ENCODE data around the gene GCDH.
"Not testable (repeated sequence)": the region's sequence is repeated elsewhere in the genome, so short reads cannot be mapped to it uniquely, and the experiment has no call there.

The GCDH gene

DNA sequence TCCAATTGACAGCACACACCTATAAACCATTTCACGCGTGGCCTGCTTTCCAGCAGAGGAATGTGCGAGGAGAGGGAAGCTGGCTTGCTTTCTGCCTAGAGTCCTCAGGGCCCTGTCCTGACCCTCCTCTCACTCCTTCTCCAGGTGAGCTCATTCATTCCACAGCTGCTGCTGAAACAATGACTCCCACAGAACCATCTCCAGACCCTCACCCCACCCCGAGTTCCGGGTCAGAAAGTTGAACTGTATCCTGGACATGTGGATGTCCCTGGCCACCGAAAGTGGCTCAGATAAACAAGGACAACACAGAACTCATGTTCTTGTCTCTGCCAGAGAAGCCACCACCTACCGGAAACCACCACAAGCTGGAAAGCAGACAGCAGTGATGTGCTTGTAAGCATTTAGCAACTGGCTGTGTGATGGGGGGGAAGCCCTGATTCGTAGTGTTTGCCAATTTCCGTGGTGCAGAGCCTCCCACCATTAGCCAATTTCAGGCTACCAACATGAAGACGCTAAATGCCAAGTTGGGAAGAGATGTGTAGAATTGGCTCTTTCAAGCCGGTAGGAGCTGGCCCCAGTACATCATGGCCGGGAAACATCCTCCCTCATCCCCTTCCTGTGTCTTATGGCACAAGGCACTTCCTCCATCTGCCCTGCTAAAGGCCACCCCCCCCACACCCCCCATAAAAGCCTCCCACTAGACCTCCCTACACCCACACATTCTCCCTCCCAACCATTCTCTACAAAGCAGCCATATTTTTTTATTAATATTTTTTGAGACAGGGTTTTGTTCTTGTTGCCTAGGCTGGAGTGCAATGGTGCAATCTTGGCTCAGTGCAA, 23.1 kb downstream of the GCDH start:
- Mint-ChIP-seq H3K27ac (peak overlapping the region; percentile 96), H3K4me3 (peak overlapping the region; percentile 69), H3K36me3 (no peaks in the 10 kb centered on the region), H3K27me3 (no peaks in the 10 kb centered on the region), H3K9me3 (ENCODE audit: low read depth) (no peaks in the 10 kb centered on the region), H3K4me1 (ENCODE audit: low read depth) (peaks cover 28% of the 10 kb centered on the region)

- Mint-ChIP-seq H3K27ac (peak overlapping the region; percentile 66), H3K4me1 (ENCODE audit: low read depth) (peaks cover 34% of the 10 kb centered on the region)
- H3K36me3 Mint-ChIP-seq; H3K9me3 Mint-ChIP-seq (ENCODE audit: low read depth); H3K27me3 Mint-ChIP-seq; H3K4me3 Mint-ChIP-seq: not testable (repeated sequence)
These were observed 24.9 kb downstream of the GCDH start for GRCh38 chr19:12915860-12916259.

DNA sequence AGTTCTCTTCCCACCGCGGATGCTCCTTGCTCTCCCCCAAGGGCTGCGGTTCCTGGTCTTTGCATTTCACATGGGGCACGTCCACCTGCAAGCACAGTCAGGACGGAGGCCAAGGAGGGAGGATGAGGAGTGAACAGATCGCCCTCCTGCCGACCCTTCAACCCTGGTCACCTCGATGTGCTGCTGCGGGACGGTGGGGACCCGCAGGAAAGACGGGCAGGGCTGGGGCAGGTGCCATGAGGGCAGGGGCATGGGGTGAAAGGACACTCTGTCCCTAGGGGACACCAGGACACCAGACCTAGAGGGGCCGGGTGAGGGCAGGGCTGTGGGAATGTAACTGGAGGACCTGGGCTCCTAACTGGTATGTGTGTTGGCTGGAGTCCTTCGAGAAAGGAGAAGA, 27.3 kb downstream of the GCDH start:
- peaks cover 32% of the 10 kb centered on the region for H3K4me1 Mint-ChIP-seq (ENCODE audit: low read depth)
- peak overlapping the region; percentile 32 for H3K4me3 Mint-ChIP-seq
- H3K27me3 Mint-ChIP-seq: no peaks in the 10 kb centered on the region
- peaks cover 5% of the 10 kb centered on the region for H3K36me3 Mint-ChIP-seq
- H3K9me3 Mint-ChIP-seq (ENCODE audit: low read depth): no peaks in the 10 kb centered on the region
- H3K27ac Mint-ChIP-seq: no peak overlapping the region

GRCh38 chr19:12921047-12921446, 30.1 kb downstream of the GCDH start:
- H3K27ac Mint-ChIP-seq: no peak overlapping the region
- H3K9me3 Mint-ChIP-seq (ENCODE audit: low read depth): no peaks in the 10 kb centered on the region
- H3K36me3 Mint-ChIP-seq: peaks cover 5% of the 10 kb centered on the region
- H3K4me3 Mint-ChIP-seq: no peak overlapping the region
- no peaks in the 10 kb centered on the region for H3K27me3 Mint-ChIP-seq
- H3K4me1 Mint-ChIP-seq (ENCODE audit: low read depth): peaks cover 11% of the 10 kb centered on the region

- no peak overlapping the region for H3K4me3 Mint-ChIP-seq
- peaks cover 8% of the 10 kb centered on the region for H3K36me3 Mint-ChIP-seq
- peaks cover 9% of the 10 kb centered on the region for H3K4me1 Mint-ChIP-seq (ENCODE audit: low read depth)
- no peak overlapping the region for H3K27ac Mint-ChIP-seq
- H3K27me3 Mint-ChIP-seq: no peaks in the 10 kb centered on the region
- no peaks in the 10 kb centered on the region for H3K9me3 Mint-ChIP-seq (ENCODE audit: low read depth)
These were observed 32.0 kb downstream of the GCDH start for GRCh38 chr19:12922959-12923358.

GRCh38 chr19:12924621-12925310, 33.8 kb downstream of the GCDH start:
- Mint-ChIP-seq H3K27ac (no peak overlapping the region), H3K4me3 (no peak overlapping the region), H3K9me3 (ENCODE audit: low read depth) (no peaks in the 10 kb centered on the region), H3K36me3 (peaks cover 10% of the 10 kb centered on the region), H3K4me1 (ENCODE audit: low read depth) (peaks cover 3% of the 10 kb centered on the region), H3K27me3 (no peaks in the 10 kb centered on the region)

GRCh38 chr19:12930002-12930645, 39.2 kb downstream of the GCDH start:
- Mint-ChIP-seq H3K27me3 (no peaks in the 10 kb centered on the region), H3K9me3 (ENCODE audit: low read depth) (no peaks in the 10 kb centered on the region), H3K4me1 (ENCODE audit: low read depth) (peaks cover 22% of the 10 kb centered on the region), H3K4me3 (no peak overlapping the region), H3K36me3 (peaks cover 9% of the 10 kb centered on the region), H3K27ac (no peak overlapping the region)

GRCh38 chr19:12932392-12933286, 41.7 kb downstream of the GCDH start:
- Mint-ChIP-seq H3K27me3 (no peaks in the 10 kb centered on the region), H3K4me3 (peak overlapping the region; percentile 97), H3K4me1 (ENCODE audit: low read depth) (peaks cover 34% of the 10 kb centered on the region), H3K27ac (peak overlapping the region; percentile 93), H3K9me3 (ENCODE audit: low read depth) (no peaks in the 10 kb centered on the region), H3K36me3 (peaks cover 6% of the 10 kb centered on the region)

DNA sequence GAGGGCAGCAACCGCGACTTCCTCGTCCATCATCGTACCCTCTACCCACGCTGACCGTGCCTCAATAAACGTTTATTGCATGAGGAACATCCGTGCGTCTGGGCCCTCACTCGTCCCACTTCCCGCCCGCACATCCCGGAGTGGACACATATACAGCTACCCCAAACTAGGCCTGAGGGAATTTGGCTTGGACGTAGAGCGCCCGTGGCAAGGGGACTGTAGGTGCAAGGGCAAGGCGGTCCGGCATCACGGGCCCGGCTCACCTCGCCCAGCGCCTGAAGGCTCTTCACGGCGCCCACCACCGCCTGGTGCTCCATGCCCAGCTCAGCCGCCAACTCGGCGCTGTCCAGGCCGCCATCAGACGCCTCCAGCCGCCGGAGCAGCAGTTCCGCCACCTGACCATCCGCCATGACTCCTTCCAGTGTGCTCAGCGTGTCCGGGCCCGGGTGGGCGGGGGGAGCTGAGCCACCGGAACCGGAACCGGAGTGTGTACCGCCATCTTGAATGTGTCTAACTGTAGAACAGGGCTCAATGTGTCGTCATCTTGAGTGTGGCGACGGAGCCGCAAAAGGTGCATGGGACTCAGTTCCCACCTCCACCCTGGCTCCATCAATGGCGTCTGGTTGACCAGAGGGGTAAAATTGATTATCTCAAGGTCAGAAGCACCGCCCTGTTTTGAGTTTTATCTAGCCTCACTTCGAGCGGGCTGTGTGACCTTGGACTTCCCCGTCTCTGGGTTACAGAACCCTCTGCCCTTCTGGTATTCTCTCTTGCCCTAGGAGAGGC, 42.5 kb downstream of the GCDH start, which contains the start of gene FARSA:
Gene FARSA (minus strand): TSS at position 425 of the 786 bp plus-strand sequence. CDS start 15 bp downstream, at position 410.
- H3K36me3 Mint-ChIP-seq: peaks cover 6% of the 10 kb centered on the region
- no peaks in the 10 kb centered on the region for H3K27me3 Mint-ChIP-seq
- no peaks in the 10 kb centered on the region for H3K9me3 Mint-ChIP-seq (ENCODE audit: low read depth)
- H3K4me1 Mint-ChIP-seq (ENCODE audit: low read depth): peaks cover 37% of the 10 kb centered on the region
- peak within 1 kb of the TSS; percentile 97 for H3K4me3 Mint-ChIP-seq
- H3K27ac Mint-ChIP-seq: peak within 1 kb of the TSS; percentile 93

DNA sequence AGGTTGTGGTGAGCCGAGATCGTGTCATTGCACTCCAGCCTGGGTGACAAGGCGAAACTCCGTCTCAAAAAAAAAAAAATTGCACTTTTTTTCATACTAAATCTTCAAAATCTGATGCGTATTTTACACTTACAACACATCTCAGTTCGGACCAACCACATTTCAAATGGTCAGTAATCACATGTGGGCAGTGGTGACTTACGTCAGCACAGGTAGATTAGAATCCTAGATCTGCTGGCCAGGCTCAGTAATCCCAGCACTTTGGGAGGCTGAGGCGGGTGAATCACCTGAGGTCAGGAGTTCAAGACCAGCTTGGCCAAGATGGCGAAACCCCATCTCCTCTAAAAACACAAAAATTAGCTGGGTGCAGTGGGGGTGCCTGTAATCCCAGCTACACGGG, 44.1 kb downstream of the GCDH start:
- no peaks in the 10 kb centered on the region for H3K27me3 Mint-ChIP-seq
- H3K9me3 Mint-ChIP-seq (ENCODE audit: low read depth): no peaks in the 10 kb centered on the region
- H3K36me3 Mint-ChIP-seq: peaks cover 16% of the 10 kb centered on the region
- H3K4me3 Mint-ChIP-seq: no peak overlapping the region
- H3K4me1 Mint-ChIP-seq (ENCODE audit: low read depth): peaks cover 44% of the 10 kb centered on the region
- no peak overlapping the region for H3K27ac Mint-ChIP-seq

GRCh38 chr19:12936582-12936981, 45.6 kb downstream of the GCDH start:
- H3K4me3 Mint-ChIP-seq: peak overlapping the region; percentile 40
- H3K9me3 Mint-ChIP-seq (ENCODE audit: low read depth): no peaks in the 10 kb centered on the region

GRCh38 chr19:12937093-12937926, 46.4 kb downstream of the GCDH start:
- Mint-ChIP-seq H3K4me1 (ENCODE audit: low read depth) (peaks cover 53% of the 10 kb centered on the region), H3K27ac (peak overlapping the region; percentile 98), H3K27me3 (no peaks in the 10 kb centered on the region), H3K4me3 (peak overlapping the region; percentile 99), H3K9me3 (ENCODE audit: low read depth) (no peaks in the 10 kb centered on the region), H3K36me3 (peaks cover 17% of the 10 kb centered on the region)

More at GRCh38 chr19:12936582-12936981, 45.6 kb downstream of the GCDH start:
- H3K27ac Mint-ChIP-seq: peak overlapping the region; percentile 22
- peaks cover 17% of the 10 kb centered on the region for H3K36me3 Mint-ChIP-seq
- no peaks in the 10 kb centered on the region for H3K27me3 Mint-ChIP-seq
- peaks cover 53% of the 10 kb centered on the region for H3K4me1 Mint-ChIP-seq (ENCODE audit: low read depth)

All from activated naive CD8-positive, alpha-beta T cell (primary cell).